ENCODE data around the gene RAB27A.
"Not testable (repeated sequence)": the region's sequence is repeated elsewhere in the genome, so short reads cannot be mapped to it uniquely, and the experiment has no call there.

The RAB27A gene

GRCh38 chr15:55250392-55250791 lies 39.2 kb downstream of the RAB27A start:
- DNase-seq (ENCODE audit: low read depth): no peak

GRCh38 chr15:55249885-55250284 lies 39.7 kb downstream of the RAB27A start:
- DNase-seq (ENCODE audit: low read depth): not testable (repeated sequence)

GRCh38 chr15:55248895-55249294 lies 40.7 kb downstream of the RAB27A start:
- no peak for DNase-seq (ENCODE audit: low read depth)

GRCh38 chr15:55247766-55248427 lies 41.7 kb downstream of the RAB27A start:
- no peak for DNase-seq (ENCODE audit: low read depth)

GRCh38 chr15:55247311-55247710 lies 42.3 kb downstream of the RAB27A start:
- no peak for DNase-seq (ENCODE audit: low read depth)

GRCh38 chr15:55246567-55246966 lies 43.0 kb downstream of the RAB27A start:
- DNase-seq (ENCODE audit: low read depth): no peak

GRCh38 chr15:55245059-55245458 lies 44.6 kb downstream of the RAB27A start:
- no peak for DNase-seq (ENCODE audit: low read depth)

- no peak for DNase-seq (ENCODE audit: low read depth)
Observed at GRCh38 chr15:55241891-55242290, 47.7 kb downstream of the RAB27A start.

- DNase-seq (ENCODE audit: low read depth): no peak
Observed at GRCh38 chr15:55241186-55241585, 48.4 kb downstream of the RAB27A start.

- DNase-seq (ENCODE audit: low read depth): no peak
Observed at GRCh38 chr15:55240125-55240760, 49.4 kb downstream of the RAB27A start.

- no peak for DNase-seq (ENCODE audit: low read depth)
Observed at GRCh38 chr15:55239440-55240124, 50.0 kb downstream of the RAB27A start.

GRCh38 chr15:55238877-55239276 lies 50.7 kb downstream of the RAB27A start:
- DNase-seq (ENCODE audit: low read depth): no peak

GRCh38 chr15:55237219-55238130 lies 52.1 kb downstream of the RAB27A start:
- no peak for DNase-seq (ENCODE audit: low read depth)

- DNase-seq (ENCODE audit: low read depth): no peak
Observed at GRCh38 chr15:55235546-55236036, 54.0 kb downstream of the RAB27A start.

GRCh38 chr15:55234800-55235104 lies 54.9 kb downstream of the RAB27A start:
- DNase-seq (ENCODE audit: low read depth): no peak

- DNase-seq (ENCODE audit: low read depth): no peak
Observed at GRCh38 chr15:55234104-55234799, 55.4 kb downstream of the RAB27A start.

GRCh38 chr15:55231455-55231854 lies 58.2 kb downstream of the RAB27A start:
- DNase-seq (ENCODE audit: low read depth): no peak

GRCh38 chr15:55230953-55231352 lies 58.7 kb downstream of the RAB27A start:
- DNase-seq (ENCODE audit: low read depth): no peak

- DNase-seq (ENCODE audit: low read depth): no peak
Observed at GRCh38 chr15:55230051-55230670, 59.5 kb downstream of the RAB27A start.

- no peak for DNase-seq (ENCODE audit: low read depth)
Observed at GRCh38 chr15:55226127-55226526, 63.5 kb downstream of the RAB27A start.

- no peak for DNase-seq (ENCODE audit: low read depth)
Observed at GRCh38 chr15:55224892-55225291, 64.7 kb downstream of the RAB27A start.
